ENCODE measurements around the gene NSD2.
"Not testable (repeated sequence)": the region's sequence is repeated elsewhere in the genome, so short reads cannot be mapped to it uniquely, and the experiment has no call there.

NSD2 gene

GRCh38 chr4:1987296-1987695 lies 116.1 kb downstream of the NSD2 start:
- no peak for DNase-seq

GRCh38 chr4:1987721-1988326 lies 116.6 kb downstream of the NSD2 start:
- no peak for DNase-seq

DNA sequence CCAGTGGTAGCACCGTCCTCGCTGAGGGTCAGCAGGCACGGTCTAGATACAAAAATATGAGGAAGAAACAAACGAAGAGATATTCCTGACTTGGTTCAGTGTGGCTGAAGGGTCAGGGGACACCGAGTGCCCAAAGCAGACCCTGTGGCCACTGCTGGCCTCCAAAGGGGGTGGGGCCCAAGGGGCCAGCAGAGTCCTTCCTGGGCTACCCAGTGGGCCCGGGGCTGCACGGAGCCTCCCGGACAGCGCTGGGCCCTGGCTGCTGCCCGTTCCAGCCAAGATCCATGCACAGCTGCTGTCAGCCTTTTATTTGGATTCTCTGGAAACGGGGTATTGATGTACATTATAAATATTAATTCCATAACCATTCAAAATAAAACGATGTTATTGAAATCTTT lies 117.1 kb downstream of the NSD2 start:
- no peak for DNase-seq

GRCh38 chr4:1989533-1990347 lies 118.5 kb downstream of the NSD2 start:
- no peak for DNase-seq

GRCh38 chr4:1990348-1990645 lies 119.1 kb downstream of the NSD2 start:
- DNase-seq: no peak

GRCh38 chr4:1990676-1991075 lies 119.5 kb downstream of the NSD2 start:
- no peak for DNase-seq

DNA sequence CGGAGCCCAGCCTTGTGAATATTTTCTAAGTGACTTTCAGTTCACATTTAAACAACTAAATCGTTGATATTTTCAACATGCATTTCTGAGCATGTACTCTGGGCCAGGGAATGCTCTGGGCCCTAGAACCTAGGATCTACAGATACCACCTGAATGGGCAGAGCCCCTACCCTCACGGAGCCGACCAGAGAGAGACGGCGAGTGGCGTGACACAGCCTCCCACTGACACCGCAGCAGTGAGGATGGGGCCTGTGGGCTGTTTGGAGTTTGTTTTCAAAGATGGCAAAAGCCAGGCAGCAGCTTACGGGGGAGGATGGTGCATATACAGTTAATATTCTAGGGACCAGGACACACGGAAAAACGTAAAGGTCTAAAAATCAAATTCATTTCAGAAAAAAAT lies 119.9 kb downstream of the NSD2 start:
- DNase-seq: no peak

DNA sequence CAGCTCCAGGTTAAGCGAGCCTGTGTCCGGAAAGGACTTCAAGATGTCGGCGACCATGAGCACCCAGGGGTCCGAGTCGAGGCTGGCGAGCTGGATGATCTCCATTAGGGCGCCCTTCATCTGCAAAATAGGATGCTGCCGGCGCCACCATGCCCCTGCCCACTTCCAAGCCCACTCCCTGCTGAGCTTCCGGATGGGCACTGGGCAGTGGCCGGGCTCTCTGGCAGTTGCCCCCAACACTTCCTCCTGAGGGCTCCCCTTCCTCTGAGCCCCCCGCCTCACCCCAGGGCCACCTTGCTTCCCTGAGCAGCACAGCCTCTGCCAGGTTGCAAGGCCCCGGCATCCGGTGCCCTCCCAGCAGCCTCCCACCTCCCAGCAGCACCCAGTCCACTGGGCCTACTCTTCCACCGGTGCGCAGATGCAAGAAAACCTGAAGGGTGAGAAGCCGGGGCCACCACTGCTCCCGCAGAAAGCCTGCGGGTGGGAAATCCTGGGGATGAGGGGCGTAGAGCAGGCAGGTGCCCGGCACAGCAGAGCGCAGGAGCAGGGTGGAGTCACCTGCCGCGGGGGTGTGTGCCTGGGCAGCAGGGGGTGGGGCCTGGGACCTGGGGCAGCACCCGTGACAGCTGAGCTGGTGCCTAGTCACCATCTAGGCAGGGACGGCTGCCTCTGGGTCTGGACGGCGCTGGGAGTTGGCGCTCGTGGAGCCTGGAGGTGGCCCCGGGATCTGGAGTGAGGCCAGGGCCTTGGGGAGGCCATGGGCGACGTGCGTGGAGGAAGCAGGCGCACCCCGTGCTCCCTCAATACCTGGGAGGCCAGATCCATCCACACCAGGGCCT lies 120.6 kb downstream of the NSD2 start:
- no peak for DNase-seq

- no peak for DNase-seq
Measured at GRCh38 chr4:1992468-1993168, 121.4 kb downstream of the NSD2 start.

GRCh38 chr4:1993169-1993516 lies 122.0 kb downstream of the NSD2 start:
- DNase-seq: no peak

DNA sequence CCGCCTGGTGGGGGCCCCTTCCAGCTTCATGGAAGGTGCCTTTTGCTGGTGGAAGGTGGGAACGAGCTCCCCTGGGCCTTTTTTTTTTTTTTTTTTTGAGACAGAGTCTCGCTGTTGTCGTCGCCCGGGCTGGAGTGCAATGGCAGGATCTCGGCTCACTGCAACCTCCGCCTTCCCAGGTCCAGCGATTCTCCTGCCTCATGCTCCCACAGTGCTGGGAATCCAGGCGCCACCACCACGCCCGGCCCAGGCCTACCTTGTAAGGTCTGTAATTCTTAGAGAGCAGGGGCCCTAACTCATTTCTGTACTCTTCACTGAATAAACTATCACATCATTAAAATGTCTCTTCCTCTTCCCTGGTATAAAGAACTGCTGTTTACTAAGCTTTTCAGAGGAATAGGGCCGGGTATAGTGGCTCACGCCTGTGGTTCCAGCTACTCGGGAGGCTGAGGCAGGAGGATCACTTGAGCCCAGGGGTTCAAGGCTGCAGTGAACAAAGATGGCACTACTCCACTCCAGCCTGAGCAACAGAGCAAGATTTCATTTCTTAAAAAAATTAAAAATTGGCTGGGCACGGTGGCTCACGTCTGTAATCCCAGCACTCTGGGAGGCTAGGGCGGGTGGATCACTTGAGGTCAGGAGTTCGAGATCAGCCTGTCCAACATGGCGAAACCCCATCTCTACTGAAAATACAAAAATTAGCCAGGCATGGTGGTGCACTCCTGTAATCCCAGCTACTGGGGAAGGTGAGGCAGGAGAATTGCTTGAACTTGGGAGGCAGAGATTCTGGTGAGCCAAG lies 122.7 kb downstream of the NSD2 start:
- DNase-seq: not testable (repeated sequence)

- no peak for DNase-seq
Measured at GRCh38 chr4:1994938-1995337, 123.7 kb downstream of the NSD2 start.

- DNase-seq: no peak
Measured at GRCh38 chr4:1996866-1997611, 125.8 kb downstream of the NSD2 start.

DNA sequence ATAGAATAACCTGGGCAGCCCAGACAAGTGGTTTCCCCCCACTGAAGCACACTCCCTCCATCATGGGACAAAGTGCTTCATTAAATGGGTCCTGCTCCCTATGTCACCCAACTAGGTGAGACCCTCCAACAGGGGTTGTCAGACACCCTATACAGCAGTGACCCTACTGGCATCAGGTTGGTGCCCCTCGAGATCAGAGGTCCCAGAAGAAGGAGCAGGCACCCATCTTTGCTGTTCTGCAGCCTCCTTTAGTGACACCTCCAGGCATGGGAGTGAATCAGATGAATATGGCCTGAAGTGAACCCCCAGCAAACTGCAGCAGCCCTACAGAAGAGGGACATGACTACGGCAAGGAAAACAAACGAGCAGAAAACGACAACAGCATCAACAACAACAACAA lies 126.5 kb downstream of the NSD2 start:
- DNase-seq: no peak

GRCh38 chr4:1998296-1998695 lies 127.1 kb downstream of the NSD2 start:
- DNase-seq: no peak

- DNase-seq: not testable (repeated sequence)
Measured at GRCh38 chr4:1999308-1999707, 128.1 kb downstream of the NSD2 start.

DNA sequence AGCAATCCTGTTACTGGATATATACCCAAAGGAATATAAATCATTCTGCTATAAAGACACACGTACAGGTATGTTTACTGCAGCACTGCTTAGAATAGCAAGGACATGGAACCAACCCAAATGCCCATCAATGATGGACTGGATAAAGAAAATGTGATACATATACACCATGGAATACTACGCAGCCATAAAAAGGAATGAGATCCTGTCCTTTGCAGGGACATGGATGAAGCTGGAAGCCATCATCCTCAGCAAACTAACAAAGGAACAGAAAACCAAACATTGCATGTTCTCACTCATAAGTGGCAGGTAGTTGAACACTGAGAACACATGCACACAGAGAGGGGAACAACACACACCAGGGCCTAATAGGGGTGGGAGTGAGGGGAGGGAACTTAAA lies 132.2 kb downstream of the NSD2 start:
- DNase-seq: not testable (repeated sequence)

DNA sequence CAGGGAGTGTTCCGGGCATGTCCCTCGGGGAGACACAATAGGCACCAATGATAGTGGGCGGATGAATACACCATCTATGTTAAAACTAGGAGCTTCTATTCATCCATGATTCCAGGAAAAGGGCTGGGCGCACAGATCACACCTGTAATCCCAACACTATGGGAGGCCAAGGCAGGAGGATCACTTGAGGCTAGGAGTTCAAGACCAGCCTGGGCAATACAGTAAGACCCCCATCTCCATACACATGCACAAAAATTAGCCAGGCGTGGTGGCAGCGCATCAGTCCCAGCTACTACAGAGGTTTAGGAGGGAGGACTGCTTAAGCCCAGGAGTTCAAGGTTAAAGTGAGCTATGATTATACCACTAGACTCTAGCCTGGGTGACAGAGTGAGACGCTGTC lies 135.2 kb downstream of the NSD2 start:
- DNase-seq: no peak

DNA sequence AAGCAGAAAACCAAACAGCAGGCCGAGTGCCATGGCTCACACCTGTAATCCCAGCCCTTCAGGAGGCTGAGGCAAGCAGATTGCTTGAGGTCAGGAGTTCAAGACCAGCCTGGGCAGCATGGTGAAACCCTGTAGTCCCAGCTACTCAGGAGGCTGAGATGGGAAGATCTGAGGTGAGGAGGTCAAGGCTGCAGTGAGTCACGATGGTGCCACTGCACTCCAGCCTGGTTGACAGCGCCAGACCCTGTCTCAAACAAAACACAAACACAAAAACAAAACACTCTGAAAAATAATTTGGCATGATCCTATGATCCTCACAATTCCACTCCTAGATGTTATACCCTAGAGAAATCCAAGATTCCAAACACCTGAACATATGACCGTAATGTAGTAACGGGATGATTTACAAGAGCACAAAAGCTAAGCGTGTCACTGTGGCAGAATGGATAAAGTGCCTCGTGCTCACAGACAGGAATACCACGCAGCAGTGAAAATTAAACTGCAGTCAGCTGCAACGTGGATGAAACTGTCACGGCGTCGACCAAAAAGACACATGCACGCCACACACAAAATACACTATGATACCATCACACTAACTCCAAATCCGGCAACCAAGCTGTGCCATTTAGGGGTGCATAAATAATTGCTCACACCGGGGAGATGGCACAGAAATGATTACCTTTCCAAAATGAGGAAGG lies 135.9 kb downstream of the NSD2 start:
- no peak for DNase-seq

DNA sequence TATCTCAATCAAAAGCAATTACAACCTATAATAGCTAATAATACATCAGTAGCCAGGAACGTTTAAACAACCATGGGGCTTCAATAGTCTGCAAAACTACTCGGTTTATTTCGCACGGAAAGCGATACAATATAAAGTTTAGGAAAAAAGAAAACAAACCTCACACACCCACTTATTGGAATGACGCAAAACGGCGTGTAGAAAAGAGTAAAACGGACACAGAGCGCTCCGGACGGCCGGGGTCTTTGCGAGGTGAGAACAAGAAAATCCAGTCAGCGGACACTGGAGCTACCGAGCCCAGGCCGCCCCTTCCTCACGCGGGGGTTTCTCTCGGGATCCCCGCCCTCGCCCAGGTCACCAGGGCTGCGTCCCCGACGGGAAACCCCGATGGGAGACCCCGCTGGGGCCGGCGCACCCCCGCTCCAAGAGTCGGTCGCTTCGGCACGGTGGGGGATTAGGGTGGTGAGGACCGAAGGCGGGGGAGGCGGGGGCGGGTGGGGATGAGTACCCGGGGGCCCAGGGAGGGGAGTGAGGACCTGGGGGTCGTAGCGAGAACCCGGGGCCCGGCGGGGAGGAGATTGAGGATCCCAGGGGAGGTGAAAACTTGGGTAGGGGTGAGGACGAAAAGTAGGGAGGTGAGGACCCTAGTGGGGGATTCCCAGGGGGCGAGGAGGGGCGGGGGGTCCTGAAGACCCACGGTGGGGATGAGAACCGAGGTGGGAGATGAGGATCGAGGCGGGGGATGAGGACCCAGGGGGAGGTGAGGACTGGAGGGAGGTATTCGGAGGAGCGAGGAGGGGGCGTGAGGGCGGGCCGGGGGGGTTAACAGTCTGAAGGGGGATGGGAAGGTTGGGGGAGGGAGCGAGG lies 136.8 kb downstream of the NSD2 start:
- peak; percentile 19 for DNase-seq

DNA sequence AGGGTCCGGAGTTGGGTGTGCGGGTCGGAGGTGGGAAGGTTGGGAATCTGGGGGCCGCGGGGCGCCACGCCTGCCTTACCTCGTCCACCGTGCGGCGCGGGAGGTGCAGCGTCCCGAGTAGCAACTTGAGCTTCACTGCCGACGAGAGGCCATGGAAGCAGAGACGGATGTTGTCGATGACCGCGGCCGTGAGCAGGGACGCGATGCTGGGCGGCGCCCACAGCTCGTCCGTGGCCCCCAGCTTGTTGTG lies 137.4 kb downstream of the NSD2 start:
- DNase-seq: no peak

Data from activated CD8-positive, alpha-beta memory T cell treated with anti-CD3 and anti-CD28 coated beads, Interleukin-2, amount 50 U/mL, for 4 hours (primary cell).